A673 (cell line): ENCODE measurements around the gene ARL4D.

ENCODE experiments used
- EZH2 ChIP-seq: fragments of 200-600 bp; sonication (generic); IDR thresholded peaks from 2 replicates; pipeline ENCODE4 v1.6.1; 2017; ENCODE audit warnings: borderline replicate concordance, low read depth, mild to moderate bottlenecking, mixed read lengths, antibody characterized with exemption, low read length; ENCODE audit not compliant: poor library complexity, severe bottlenecking
- TF ChIP-seq, protein P1 (sequence below): fragments of 300-800, 200-600 bp; sonication (generic); conservative IDR thresholded peaks from 2 replicates; pipeline ENCODE4 v1.5.1; 2017; ENCODE audit warnings: low read depth, mild to moderate bottlenecking, antibody characterized with exemption, low read length, moderate library complexity, mixed read lengths

- TF ChIP-seq, protein P1, sequence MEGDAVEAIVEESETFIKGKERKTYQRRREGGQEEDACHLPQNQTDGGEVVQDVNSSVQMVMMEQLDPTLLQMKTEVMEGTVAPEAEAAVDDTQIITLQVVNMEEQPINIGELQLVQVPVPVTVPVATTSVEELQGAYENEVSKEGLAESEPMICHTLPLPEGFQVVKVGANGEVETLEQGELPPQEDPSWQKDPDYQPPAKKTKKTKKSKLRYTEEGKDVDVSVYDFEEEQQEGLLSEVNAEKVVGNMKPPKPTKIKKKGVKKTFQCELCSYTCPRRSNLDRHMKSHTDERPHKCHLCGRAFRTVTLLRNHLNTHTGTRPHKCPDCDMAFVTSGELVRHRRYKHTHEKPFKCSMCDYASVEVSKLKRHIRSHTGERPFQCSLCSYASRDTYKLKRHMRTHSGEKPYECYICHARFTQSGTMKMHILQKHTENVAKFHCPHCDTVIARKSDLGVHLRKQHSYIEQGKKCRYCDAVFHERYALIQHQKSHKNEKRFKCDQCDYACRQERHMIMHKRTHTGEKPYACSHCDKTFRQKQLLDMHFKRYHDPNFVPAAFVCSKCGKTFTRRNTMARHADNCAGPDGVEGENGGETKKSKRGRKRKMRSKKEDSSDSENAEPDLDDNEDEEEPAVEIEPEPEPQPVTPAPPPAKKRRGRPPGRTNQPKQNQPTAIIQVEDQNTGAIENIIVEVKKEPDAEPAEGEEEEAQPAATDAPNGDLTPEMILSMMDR: no peak
- no peak for TF ChIP-seq EZH2
These were observed 26.4 kb upstream of the ARL4D start for GRCh38 chr17:43372273-43372911.
